ENCODE measurements around the gene CTIF. TPM values are rescaled to one million over a fixed set of nuclear protein-coding genes. Genes with fewer than 3 reads are reported as not detected.

Gene CTIF
- total RNA-seq, 1 donor = 86.4 TPM

GRCh38 chr18:48632676-48633257, 93.9 kb downstream of the CTIF start:
- TF ChIP-seq, protein P1, sequence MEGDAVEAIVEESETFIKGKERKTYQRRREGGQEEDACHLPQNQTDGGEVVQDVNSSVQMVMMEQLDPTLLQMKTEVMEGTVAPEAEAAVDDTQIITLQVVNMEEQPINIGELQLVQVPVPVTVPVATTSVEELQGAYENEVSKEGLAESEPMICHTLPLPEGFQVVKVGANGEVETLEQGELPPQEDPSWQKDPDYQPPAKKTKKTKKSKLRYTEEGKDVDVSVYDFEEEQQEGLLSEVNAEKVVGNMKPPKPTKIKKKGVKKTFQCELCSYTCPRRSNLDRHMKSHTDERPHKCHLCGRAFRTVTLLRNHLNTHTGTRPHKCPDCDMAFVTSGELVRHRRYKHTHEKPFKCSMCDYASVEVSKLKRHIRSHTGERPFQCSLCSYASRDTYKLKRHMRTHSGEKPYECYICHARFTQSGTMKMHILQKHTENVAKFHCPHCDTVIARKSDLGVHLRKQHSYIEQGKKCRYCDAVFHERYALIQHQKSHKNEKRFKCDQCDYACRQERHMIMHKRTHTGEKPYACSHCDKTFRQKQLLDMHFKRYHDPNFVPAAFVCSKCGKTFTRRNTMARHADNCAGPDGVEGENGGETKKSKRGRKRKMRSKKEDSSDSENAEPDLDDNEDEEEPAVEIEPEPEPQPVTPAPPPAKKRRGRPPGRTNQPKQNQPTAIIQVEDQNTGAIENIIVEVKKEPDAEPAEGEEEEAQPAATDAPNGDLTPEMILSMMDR (IDR thresholded peaks at IDR 0.05; ENCODE audit: insufficient read depth, low read depth, low read length) = no peak
- DNase-seq (ENCODE audit: low read depth) = no peak
- H3K4me3 ChIP-seq (ENCODE audit: low read depth, low read length) = no peak overlapping the region

- H3K4me3 ChIP-seq (ENCODE audit: low read depth, low read length) = no peak overlapping the region
- no peak for DNase-seq (ENCODE audit: low read depth)
- TF ChIP-seq, protein P1 (IDR thresholded peaks at IDR 0.05; ENCODE audit: insufficient read depth, low read depth, low read length) = no peak
Observed at GRCh38 chr18:48634491-48634890, 95.7 kb downstream of the CTIF start.

DNA sequence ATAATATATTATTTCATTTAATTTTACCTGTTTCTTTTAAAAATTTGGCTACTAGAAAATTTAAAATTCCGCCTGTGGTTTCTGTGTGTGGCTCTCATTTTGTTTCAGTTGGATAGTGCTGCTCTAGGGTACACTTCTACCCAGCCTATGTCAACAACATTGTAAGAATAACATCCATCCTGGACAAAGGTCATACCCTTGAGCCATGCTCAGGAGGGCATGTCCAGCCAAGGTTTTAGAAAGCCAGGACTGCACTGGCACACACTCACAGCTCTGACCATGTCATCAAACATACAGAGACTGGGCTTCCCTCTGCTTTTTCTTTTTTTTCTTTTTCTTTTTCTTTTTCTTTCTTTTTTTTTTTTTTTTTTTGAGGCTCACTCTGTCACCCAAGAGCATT, 96.1 kb downstream of the CTIF start:
- no peak overlapping the region for H3K4me3 ChIP-seq (ENCODE audit: low read depth, low read length)
- no peak for DNase-seq (ENCODE audit: low read depth)
- TF ChIP-seq, protein P1 (IDR thresholded peaks at IDR 0.05; ENCODE audit: insufficient read depth, low read depth, low read length) = no peak

DNA sequence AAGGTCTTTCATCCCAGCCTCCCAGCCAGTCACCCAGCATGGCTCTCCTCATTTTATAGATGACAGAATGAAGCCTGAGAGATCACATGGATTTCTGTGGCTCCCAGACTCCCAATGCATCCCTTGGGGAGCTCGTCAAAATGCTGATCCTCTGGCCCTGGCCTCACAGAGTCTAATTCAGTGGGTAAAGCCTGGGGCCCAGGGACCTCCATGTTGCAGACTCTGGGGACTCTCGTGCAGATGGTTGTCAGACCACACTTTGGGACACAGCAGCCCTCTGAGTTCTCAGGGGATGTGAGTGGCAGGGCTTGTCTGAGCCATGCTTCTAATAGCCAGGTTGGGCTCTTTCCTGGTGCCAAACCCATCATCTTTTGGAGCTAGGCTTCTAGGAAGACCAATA, 97.0 kb downstream of the CTIF start:
- no peak for DNase-seq (ENCODE audit: low read depth)
- no peak overlapping the region for H3K4me3 ChIP-seq (ENCODE audit: low read depth, low read length)
- TF ChIP-seq, protein P1 (IDR thresholded peaks at IDR 0.05; ENCODE audit: insufficient read depth, low read depth, low read length) = no peak

DNA sequence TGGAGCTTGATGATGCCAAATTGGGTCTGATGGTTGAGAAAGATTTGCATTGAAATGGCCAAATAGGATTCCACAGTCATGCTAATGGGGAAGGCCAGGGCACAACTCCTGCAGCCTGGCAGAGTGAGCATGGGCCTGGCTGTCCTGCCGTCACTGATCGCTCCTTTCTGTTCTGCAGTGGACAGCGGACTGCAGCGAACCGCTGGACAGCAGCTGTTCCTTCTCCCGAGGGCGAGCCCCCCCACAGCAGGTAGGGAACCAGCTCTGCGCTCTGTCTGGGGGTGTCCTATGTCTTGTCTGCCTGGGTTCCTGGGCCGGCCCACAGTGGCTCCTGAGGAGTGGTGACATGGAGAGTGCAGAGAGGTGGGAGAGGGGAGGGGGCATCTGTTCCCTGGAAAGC, 97.6 kb downstream of the CTIF start:
- TF ChIP-seq, protein P1 (IDR thresholded peaks at IDR 0.05; ENCODE audit: insufficient read depth, low read depth, low read length) = no peak
- no peak overlapping the region for H3K4me3 ChIP-seq (ENCODE audit: low read depth, low read length)
- DNase-seq (ENCODE audit: low read depth) = no peak

DNA sequence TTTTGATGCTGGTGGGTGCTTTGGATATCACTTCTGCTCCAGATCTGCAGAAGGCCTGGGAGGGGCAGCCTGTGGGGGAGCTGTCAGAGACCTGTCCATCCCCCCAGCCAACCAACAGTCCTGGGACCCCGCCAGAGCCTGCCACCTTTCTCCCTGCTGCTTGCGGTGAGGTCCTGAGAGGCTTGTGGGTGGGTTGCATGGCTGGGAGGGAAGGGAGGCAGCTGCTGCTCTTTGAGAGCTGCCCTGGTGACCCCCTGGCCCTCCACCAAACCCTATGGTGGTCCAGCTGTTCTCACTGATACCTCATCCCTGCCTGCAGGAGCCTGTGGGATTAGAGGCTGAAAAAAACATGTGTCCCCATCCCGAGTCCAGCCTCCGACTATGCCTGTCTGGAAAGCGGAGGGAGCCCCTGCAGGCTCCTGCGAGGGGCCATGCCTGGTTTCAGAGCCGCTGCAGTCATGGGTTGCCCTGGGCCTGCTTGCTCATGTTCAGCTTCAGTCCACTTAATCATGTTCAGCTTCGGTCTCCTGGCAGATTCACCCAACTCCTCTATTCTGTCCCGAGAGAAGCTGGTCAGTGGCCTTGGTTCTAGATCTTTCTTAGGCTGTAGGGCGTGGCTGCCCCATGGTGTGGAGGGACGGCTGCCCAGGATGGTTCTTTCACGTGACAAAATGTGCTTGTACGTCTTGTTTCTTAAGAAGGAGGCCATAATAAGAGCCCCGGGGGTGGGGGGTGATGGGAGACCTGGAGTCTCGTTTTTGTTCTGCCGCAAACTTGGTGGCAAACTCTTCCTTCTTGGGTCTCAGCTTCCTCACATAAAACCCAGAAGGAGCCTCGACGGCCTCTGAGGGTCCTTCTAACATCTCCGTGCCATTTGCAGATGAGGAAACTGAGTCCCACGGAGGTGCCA, 98.5 kb downstream of the CTIF start:
- no peak overlapping the region for H3K4me3 ChIP-seq (ENCODE audit: low read depth, low read length)
- TF ChIP-seq, protein P1 (IDR thresholded peaks at IDR 0.05; ENCODE audit: insufficient read depth, low read depth, low read length) = no peak
- no peak for DNase-seq (ENCODE audit: low read depth)

Data from fibroblast of villous mesenchyme (primary cell).